ENCODE data around the gene MUC5AC.
"Not testable (repeated sequence)": the region's sequence is repeated elsewhere in the genome, so short reads cannot be mapped to it uniquely, and the experiment has no call there.

The MUC5AC gene

DNA sequence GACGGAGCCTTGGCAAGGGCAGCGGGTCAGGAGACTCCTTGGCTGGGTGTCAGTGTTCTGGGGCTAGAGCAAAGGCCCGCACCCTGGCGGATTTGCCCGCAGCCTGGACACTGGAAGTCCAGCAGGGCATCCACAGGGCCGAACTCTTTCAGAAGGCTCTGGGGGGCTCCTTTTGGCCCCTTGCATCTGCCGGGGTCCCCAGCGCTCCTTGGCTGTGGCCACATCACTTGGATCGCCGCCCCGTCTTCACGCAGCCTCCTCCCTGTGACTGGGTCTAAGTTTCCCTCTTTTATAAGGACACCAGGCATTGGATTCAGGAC lies 20.0 kb downstream of the MUC5AC start:
- no peak for DNase-seq

DNA sequence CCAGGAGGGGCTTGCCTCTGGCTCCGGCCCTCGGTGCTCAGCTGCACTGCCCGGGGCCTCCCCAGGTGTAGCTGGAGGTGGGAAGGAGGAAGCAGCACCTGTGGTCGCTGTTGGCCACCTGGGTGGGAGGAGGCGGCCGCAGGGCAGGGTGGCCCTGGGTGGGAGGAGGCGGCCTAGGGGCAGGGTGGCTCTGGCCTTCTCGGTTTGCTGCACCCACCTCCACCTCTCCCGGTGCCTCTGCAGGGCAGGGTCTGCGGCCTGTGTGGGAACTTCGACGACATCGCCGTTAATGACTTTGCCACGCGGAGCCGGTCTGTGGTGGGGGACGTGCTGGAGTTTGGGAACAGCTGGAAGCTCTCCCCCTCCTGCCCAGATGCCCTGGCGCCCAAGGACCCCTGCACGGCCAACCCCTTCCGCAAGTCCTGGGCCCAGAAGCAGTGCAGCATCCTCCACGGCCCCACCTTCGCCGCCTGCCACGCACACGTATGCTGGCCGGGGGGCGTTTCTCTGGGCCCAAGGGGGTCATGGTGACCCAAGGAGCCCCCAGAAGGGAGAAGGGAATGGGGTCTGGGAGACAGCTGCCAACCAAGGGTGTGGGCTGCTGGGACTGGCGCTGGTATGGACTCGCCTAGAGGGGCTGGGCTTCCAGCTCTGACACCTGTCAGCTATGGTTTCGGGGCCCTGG lies 20.6 kb downstream of the MUC5AC start:
- no peak for DNase-seq

DNA sequence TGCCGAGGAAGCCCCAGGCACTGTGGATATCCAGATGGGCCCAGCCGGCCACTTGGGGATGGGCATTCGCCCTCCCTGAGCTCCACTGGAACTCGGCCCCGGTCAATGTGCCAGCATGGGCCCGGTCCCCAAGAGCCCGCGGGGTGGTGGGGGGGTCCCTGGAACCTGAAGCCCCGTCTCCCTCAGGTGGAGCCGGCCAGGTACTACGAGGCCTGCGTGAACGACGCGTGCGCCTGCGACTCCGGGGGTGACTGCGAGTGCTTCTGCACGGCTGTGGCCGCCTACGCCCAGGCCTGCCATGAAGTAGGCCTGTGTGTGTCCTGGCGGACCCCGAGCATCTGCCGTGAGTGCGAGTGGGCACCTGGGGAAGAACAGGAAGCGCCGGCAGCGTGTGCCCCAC lies 21.2 kb downstream of the MUC5AC start:
- DNase-seq = no peak

DNA sequence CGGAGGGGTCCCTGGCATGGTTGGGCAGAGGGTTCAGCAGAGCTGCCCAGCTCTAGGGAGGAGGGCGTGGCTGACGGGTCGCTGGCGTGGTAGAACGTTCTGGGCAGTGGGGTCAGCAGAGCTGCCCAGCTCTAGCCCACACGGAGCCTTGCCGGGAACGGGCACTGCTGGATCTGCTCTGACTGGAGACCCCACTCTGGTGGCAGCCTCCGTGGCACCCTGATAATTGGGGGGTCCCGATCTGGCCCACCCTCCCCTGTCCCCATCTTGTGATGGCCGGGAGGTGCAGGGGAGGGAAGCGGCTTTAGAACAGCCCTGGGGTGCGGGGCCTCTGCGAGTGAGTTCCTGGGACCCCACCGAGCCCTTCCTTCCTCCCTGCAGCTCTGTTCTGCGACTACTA lies 21.9 kb downstream of the MUC5AC start:
- DNase-seq = no peak

DNA sequence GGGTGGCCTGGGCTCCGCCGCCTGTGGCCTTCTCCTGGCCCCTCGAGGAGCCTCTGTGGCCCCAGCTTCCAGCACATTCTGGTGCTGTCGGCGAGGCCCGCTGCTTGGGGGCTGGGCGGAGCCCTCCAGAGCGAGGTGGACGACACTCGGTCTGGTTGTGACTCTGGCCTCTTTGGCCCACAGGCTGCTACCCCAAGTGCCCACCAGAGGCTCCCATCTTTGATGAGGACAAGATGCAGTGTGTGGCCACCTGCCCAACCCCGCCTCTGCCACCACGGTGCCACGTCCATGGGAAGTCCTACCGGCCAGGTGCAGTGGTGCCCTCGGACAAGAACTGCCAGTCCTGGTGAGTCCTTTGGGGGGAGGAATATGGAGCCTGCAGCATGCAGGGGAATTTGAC lies 22.4 kb downstream of the MUC5AC start:
- DNase-seq = no peak

DNA sequence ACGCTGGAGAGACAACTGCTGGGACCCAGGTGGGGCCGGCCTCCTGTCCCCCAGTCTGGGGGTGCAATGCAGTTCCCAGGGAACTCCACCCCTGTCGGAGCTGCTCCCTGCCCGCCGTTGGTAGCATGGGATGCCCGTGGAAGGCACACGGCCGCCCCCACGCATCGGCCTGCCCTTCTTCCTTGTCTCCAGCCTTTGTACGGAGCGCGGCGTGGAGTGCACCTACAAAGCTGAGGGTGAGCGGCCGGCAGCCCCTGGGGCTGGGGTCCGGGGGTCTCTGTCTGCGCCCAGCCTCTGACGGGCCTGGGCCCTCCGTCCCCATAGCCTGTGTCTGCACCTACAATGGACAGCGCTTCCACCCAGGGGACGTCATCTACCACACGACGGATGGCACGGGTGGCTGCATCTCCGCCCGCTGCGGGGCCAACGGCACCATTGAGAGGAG lies 23.2 kb downstream of the MUC5AC start:
- no peak for DNase-seq

DNA sequence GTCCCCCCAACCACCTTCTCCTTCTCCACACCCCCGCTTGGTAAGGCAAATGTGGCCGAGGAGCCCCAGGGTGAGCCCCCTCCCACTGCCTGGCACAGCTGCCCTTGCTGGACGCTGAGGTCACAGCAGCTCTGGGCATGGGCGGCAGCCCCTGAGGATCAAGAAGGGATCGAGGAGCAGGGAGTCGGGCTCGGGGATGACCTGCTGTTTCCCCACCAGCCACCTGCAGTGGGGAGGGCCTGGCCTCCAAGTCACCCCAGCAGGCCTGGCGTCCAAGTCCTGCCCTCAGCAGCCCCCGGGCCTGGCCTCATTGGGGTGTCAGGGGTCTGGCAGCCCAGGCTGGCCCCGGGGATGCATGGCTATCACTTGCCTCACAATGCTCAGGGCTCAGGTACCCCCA lies 23.7 kb downstream of the MUC5AC start:
- no peak for DNase-seq

DNA sequence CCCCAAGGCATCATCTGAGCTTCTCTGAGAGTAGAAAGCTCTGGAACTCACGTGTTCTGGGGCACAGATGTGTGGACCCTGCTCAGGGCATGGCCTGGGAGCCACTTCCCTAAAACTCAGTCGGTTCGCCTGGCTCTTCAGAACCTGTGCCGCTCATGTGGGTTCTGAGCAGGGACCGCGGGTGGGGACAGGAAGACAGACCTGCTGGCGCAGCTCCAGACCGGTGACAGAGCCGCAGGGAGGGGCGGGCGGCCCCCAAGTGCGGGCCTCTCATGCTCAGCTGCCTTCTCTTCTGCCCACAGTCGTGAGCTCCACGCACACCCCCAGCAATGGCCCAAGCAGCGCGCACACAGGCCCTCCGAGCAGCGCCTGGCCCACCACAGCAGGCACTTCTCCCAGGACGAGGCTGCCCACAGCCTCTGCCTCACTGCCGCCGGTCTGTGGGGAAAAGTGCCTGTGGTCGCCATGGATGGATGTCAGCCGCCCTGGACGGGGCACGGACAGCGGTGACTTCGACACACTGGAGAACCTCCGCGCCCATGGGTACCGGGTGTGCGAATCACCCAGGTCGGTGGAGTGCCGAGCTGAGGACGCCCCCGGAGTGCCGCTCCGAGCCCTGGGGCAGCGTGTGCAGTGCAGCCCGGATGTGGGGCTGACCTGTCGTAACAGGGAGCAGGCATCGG lies 24.2 kb downstream of the MUC5AC start:
- DNase-seq = no peak

DNA sequence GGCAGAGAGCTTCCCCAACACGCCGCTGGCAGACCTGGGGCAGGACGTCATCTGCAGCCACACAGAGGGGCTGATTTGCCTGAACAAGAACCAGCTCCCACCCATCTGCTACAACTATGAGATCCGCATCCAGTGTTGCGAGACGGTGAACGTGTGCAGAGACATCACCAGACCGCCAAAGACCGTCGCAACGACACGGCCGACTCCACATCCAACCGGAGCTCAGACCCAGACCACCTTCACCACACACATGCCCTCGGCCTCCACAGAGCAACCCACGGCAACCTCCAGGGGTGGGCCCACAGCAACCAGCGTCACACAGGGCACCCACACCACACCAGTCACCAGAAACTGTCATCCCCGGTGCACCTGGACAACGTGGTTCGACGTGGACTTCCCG lies 26.4 kb downstream of the MUC5AC start:
- DNase-seq = not testable (repeated sequence)

DNA sequence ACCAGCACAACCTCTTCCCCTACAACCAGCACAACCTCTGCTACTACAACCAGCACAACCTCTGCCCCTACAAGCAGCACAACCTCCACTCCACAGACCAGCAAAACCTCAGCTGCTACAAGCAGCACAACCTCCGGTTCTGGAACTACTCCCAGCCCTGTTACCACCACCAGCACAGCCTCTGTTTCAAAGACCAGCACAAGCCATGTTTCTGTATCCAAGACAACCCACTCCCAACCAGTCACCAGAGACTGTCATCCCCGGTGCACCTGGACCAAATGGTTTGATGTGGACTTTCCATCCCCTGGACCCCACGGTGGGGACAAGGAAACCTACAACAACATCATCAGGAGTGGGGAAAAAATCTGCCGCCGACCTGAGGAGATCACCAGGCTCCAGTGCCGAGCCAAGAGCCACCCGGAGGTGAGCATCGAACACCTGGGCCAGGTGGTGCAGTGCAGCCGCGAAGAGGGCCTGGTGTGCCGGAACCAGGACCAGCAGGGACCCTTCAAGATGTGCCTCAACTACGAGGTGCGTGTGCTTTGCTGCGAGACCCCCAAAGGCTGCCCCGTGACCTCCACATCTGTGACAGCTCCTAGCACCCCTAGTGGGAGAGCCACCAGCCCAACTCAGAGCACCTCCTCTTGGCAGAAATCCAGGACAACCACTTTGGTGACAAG lies 30.8 kb downstream of the MUC5AC start:
- DNase-seq = not testable (repeated sequence)

DNA sequence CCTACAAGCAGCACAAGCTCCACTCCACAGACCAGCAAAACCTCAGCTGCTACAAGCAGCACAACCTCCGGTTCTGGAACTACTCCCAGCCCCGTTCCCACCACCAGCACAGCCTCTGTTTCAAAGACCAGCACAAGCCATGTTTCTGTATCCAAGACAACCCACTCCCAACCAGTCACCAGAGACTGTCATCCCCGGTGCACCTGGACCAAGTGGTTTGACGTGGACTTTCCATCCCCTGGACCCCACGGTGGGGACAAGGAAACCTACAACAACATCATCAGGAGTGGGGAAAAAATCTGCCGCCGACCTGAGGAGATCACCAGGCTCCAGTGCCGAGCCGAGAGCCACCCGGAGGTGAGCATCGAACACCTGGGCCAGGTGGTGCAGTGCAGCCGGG lies 32.1 kb downstream of the MUC5AC start:
- DNase-seq = not testable (repeated sequence)

DNA sequence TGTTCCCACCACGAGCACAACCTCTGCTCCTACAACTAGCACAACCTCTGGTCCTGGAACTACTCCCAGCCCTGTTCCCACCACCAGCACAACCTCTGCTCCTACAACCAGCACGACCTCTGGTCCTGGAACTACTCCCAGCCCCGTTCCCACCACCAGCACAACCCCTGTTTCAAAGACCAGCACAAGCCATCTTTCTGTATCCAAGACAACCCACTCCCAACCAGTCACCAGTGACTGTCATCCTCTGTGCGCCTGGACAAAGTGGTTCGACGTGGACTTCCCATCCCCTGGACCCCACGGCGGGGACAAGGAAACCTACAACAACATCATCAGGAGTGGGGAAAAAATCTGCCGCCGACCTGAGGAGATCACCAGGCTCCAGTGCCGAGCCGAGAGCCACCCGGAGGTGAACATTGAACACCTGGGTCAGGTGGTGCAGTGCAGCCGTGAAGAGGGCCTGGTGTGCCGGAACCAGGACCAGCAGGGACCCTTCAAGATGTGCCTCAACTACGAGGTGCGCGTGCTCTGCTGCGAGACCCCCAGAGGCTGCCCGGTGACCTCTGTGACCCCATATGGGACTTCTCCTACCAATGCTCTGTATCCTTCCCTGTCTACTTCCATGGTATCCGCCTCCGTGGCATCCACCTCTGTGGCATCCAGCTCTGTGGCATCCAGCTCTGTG lies 34.2 kb downstream of the MUC5AC start:
- DNase-seq = not testable (repeated sequence)

DNA sequence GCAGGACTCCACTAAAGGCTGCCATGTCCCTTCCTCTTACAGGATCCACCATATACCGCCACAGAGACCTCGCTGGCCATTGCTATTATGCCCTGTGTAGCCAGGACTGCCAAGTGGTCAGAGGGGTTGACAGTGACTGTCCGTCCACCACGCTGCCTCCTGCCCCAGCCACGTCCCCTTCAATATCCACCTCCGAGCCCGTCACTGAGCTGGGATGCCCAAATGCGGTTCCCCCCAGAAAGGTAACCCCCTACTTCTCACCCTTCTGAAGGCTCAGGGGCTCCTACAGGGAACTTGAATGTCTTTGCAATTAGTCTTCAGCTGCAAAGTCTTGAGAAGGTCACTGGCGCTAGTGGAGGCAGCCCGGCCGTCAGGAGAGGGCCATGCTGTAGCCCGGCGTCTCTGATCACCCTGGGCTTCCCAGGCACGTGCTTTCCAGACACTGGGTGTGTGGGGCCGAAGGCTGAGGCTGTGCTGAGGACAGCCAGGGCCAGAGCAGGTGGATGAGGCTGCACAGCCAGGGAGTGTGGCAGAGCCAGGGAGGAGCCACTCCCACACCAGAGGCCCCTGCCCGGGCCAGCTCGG lies 35.1 kb downstream of the MUC5AC start:
- no peak for DNase-seq

DNA sequence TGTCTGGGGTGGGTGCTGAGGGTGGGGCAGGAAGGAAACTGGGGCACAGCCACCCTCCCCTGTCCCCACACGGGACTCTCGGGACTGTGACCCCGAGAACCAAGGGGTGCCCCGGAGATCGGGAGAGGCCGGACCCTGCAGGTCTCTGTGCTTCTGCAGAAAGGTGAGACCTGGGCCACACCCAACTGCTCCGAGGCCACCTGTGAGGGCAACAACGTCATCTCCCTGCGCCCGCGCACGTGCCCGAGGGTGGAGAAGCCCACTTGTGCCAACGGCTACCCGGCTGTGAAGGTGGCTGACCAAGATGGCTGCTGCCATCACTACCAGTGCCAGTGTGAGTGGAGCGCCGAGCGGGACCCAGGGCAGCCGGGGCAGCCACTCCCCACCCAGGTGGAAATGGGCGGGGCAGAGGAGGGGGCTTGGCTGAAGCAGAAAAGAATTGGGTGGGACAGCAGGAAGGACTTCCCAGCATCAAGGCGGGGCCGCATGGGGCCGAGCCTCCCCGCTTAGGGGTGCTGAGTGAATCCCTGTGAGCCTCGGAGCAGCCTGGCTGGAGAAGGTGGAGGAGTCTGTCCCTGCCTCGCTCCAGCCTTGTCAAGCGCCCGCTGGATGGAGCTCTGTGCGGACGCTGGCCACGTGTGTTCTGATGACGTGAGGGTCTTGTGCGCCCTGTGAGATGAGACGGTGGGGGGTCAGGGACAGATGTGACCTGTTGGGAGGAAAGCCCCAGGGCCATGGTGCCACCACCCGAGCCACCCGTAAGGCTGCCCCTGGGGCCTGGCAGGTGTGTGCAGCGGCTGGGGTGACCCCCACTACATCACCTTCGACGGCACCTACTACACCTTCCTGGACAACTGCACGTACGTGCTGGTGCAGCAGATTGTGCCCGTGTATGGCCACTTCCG lies 35.8 kb downstream of the MUC5AC start:
- DNase-seq = no peak

DNA sequence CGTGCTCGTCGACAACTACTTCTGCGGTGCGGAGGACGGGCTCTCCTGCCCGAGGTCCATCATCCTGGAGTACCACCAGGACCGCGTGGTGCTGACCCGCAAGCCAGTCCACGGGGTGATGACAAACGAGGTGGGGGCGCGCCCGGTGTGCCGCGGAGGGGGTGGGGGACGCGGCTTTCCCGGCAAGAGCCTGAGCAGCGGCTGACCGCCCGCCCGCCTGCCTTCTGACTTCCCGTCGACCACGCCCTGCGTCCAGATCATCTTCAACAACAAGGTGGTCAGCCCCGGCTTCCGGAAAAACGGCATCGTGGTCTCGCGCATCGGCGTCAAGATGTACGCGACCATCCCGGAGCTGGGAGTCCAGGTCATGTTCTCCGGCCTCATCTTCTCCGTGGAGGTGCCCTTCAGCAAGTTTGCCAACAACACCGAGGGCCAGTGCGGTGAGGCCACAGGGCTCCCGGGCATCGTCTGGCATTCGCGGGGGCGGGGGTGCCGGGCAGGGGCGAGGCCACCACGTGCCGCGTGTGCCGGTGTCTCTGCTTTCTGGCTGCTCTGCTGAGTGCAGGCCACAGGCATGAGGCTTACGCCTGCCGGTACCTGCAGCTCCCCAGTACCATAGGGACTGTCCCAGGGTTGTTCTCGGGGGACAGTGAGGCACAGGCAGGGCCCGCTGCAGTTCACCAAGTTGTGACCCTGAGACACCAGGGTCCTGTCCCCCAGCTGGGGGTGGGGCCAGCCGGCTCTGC lies 36.7 kb downstream of the MUC5AC start:
- no peak for DNase-seq

DNA sequence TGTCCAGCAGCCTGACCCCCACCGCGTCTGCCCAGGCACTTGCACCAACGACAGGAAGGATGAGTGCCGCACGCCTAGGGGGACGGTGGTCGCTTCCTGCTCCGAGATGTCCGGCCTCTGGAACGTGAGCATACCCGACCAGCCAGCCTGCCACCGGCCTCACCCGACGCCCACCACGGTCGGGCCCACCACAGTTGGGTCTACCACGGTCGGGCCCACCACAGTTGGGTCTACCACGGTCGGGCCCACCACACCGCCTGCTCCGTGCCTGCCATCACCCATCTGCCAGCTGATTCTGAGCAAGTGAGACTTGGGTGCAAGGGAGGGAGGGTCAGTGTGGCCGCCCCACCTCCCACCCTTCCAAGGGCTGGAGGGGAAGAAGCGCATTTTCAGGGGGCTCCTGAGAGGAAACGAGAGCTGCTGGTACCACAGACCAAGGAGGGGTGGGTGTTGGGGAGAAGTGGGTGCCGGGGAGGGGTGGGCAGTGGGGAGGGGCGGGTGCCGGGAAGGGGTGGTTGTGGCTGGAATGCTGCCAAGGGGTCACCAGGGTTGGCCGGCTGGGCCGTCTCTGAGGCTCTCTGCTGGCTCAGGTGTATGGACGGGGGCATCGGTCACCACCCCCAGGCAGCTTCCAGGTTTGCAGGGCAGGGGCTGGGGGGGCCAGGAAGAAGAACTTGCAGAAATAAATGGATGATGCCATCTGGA lies 37.4 kb downstream of the MUC5AC start:
- DNase-seq = no peak

DNA sequence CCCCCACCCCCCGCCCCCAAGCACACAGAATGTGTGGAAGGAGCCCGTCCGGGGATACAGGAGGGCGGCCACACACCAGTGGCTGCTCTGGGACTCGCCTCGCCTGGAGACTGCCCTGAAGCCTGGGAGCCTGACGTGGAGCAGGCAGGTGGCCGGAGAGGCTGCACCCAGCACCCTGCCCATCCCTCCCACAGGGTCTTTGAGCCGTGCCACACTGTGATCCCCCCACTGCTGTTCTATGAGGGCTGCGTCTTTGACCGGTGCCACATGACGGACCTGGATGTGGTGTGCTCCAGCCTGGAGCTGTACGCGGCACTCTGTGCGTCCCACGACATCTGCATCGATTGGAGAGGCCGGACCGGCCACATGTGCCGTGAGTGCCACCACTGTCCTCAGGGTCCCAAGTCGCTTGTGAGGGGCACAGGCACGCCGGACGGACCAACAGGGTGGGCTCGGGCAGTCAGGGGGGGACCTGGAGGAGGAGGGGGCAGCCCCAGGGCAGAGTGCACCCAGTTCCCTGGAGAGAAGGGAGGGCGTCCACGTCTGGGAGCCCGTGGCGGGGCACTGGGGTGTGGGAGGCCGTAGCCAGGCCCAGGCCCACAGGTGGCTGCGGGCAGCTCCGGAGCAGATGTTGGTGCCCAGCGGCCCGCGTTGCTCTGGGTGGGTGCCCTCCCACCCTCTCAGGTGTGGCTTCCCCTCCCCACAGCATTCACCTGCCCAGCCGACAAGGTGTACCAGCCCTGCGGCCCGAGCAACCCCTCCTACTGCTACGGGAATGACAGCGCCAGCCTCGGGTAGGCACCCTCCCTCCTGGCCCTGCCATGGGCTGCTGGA lies 38.1 kb downstream of the MUC5AC start:
- DNase-seq = no peak

DNA sequence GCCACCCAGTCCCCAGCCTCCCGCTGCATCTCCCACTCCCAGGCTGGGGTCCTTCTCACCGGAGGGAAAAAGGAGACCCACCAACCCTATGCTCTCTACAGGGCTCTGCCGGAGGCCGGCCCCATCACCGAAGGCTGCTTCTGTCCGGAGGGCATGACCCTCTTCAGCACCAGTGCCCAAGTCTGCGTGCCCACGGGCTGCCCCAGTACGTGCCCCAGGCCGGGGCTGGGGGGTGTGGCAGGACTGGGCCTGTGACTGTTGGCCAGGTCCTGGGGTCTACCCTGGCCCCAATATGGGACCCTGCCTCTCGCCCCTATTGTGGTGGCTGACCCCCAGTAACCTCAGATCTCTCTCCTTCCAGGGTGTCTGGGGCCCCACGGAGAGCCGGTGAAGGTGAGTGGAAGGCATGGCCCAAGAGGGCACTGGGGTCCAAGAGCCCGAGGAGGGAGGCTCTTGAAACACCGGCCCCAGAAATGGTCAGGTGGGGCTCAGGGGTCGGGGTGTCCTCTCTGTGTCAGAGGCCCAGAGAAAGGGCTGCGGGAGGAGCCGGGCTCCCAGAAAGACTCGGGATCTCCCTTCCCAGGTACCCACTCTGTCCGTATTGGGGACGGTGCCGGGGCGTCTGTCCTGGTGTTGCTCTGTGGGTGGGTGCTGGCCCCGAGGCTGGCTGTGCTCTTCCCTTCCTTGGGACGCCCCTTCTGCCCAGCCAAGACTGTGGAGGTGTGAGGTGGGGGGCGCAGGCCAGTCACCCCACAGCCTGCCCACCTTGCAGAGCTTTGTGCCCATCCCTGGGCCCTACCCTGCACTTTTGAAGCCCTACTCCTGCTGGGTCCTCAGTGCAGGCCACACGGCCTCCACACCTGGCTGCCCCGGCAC lies 39.0 kb downstream of the MUC5AC start:
- DNase-seq = no peak

DNA sequence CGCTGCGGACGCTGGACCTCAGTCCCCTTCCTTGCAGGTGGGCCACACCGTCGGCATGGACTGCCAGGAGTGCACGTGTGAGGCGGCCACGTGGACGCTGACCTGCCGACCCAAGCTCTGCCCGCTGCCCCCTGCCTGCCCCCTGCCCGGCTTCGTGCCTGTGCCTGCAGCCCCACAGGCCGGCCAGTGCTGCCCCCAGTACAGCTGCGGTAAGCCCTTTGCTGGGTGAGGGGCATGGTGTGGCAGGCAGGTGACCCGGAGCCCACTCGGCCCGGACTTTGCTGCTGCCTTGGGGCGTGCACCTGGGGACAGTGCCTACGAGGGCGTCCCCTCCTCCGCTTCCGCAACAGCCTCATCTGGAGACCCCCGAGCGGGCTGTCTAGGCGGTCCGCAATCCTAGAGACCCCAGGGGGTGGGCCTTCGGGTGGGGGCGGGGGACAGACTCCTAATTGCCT lies 39.7 kb downstream of the MUC5AC start:
- no peak for DNase-seq

All from activated gamma-delta T cell (primary cell).